Retinal pigment epithelial cell (primary cell): ENCODE data around the gene ATP2B3.

ENCODE experiments used
- DNase-seq: peaks from one replicate; pipeline ENCODE4 v3.0.0-alpha.2; 2010; ENCODE audit warnings: low read depth
- H3K4me3 ChIP-seq: 2 replicates; pipeline ENCODE4 v1.5.1; 2011; ENCODE audit warnings: mild to moderate bottlenecking, low read length, control low read depth, moderate library complexity
- TF ChIP-seq, protein P1 (sequence below): conservative IDR thresholded peaks from 2 replicates; pipeline ENCODE4 v1.5.1; 2011; ENCODE audit warnings: low read depth, low read length, control low read depth, inconsistent platforms

ATP2B3 gene

DNA sequence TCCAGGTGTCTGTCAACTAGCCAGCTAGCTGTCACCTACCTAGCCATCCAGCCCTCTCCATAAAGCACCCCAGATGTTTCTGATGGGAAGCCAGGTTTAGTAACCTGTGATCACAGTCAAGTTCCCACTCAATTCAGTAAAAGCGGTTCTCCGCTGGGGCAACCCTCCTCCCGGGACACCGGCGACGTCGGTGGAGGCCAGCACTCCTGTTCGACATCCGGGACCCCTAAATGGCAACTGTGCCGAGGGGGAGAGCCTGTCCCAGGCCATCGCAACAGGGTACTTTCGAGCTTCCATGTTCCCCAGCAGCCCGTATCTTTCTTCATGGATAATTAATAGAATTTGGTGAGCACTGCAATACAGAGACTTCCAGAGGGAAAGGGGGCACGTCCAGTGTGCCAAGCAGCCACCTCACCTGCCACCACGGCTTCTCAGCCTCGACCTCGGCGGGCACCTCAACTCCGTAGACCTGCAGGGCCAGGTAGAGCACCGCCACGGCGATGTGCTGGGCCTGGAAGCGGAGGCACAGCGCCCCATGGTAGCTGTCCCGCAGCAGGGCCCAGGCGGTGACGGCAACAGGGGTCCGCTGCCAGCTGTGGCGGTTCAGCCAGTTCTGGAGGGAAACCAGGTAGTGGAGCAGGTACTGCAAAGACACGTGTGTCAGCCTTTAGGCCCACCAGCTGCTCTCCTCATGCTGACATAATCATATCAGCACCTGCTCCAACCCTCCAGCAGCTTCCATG lies 74.8 kb downstream of the ATP2B3 start:
- no peak overlapping the region for H3K4me3 ChIP-seq
- DNase-seq, result no peak
- TF ChIP-seq, protein P1, sequence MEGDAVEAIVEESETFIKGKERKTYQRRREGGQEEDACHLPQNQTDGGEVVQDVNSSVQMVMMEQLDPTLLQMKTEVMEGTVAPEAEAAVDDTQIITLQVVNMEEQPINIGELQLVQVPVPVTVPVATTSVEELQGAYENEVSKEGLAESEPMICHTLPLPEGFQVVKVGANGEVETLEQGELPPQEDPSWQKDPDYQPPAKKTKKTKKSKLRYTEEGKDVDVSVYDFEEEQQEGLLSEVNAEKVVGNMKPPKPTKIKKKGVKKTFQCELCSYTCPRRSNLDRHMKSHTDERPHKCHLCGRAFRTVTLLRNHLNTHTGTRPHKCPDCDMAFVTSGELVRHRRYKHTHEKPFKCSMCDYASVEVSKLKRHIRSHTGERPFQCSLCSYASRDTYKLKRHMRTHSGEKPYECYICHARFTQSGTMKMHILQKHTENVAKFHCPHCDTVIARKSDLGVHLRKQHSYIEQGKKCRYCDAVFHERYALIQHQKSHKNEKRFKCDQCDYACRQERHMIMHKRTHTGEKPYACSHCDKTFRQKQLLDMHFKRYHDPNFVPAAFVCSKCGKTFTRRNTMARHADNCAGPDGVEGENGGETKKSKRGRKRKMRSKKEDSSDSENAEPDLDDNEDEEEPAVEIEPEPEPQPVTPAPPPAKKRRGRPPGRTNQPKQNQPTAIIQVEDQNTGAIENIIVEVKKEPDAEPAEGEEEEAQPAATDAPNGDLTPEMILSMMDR, result no peak

- DNase-seq, result no peak
- TF ChIP-seq, protein P1, result no peak
- H3K4me3 ChIP-seq, result no peak overlapping the region
Observed at GRCh38 chrX:153592966-153593688, 75.7 kb downstream of the ATP2B3 start.

DNA sequence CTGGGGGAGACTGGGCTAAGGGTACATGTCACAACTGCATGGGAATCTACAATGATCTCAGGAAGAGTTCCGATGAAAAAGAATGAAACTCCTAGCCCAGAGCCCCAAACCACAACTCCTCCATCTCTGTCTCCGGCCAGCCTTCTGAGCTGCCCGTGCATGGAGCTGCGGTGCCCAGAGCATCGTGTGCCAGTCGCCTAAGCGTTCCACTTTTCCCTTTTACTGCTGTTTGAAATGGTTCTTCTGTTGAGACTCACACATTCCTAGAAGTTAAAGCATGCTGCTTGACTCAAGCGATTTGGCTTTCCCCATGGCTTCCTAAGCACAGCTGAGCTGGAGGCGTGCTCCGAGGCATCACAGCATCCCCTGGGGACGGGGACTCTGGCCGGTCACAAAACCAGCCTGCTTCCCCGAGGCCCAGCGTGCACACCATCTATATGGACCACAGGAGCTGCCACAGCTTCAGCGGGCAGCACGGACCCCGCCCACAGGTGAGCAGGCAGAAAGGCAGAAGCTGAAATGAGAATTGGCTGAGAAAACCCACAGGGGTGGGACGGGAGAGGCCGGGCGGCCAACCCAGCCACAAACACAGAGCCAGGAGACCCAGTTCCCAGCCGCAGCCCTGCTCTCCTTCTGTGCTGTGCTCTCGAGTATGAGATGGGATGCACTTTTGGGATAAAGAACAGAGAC lies 76.5 kb downstream of the ATP2B3 start:
- H3K4me3 ChIP-seq, result no peak overlapping the region
- no peak for DNase-seq
- TF ChIP-seq, protein P1, result no peak

DNA sequence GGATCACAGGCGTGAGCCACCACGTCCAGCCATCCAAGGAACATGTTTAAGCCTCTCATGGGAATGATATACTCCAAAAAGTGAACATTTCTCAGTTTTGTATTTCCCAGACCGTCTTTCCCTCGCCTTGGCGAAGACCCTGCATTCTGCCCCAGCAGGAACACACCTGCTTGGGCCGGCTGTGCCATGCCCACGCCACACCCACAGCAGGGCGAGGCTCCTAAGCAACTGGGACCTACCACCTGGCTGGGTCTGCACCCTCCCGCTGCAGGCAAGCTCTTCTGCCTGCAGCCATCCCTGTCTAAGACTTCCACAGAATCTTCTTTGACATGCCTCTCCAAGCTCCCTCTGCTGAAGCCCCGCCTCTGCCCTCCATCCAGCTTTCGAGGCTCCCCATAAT lies 77.9 kb downstream of the ATP2B3 start:
- no peak for DNase-seq
- no peak overlapping the region for H3K4me3 ChIP-seq
- TF ChIP-seq, protein P1, result no peak

GRCh38 chrX:153595859-153596857 lies 78.7 kb downstream of the ATP2B3 start:
- DNase-seq, result no peak
- TF ChIP-seq, protein P1, result no peak
- H3K4me3 ChIP-seq, result no peak overlapping the region

GRCh38 chrX:153596981-153597750 lies 79.7 kb downstream of the ATP2B3 start:
- DNase-seq, result no peak
- TF ChIP-seq, protein P1, result no peak
- H3K4me3 ChIP-seq, result no peak overlapping the region
